ENCODE data around the gene DNAJC13. TPM values are rescaled to one million over a fixed set of nuclear protein-coding genes. Genes with fewer than 3 reads are reported as not detected.

DNAJC13 gene
- polyA plus RNA-seq, 1 donor from 2014 or later: 9.9 TPM

DNA sequence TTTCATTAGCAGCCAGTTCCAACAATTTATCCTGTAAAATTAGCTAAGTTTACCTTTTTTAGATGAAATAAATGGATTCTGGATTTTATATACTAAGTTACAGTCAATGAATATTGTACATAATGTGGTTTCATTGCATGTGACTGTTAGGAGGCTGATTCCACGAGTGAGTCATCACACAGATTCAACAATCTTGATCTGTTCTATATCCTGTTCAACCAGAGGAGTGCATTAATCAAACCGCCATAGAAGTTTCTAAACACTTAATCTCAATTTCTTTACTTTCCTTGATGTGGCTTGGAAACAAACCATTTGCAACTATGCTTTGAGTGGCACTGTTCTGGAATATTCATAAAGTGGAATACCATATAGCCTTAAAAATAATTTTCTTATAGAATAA, 15.3 kb downstream of the DNAJC13 start:
- Mint-ChIP-seq H3K27ac (no peak overlapping the region), H3K4me1 (peaks cover 3 to 18% (median 4%) of the 10 kb centered on the region in 3 donors), H3K4me3 (no peak overlapping the region), H3K36me3 (peaks cover 6% of the 10 kb centered on the region), H3K9me3 (no peaks in the 10 kb centered on the region), H3K27me3 (no peaks in the 10 kb centered on the region)

GRCh38 chr3:132433121-132433520, 15.8 kb downstream of the DNAJC13 start:
- no peak overlapping the region for H3K4me3 Mint-ChIP-seq
- peak overlapping the region in 1 of 3 donors; percentile 31 for H3K27ac Mint-ChIP-seq
- no peaks in the 10 kb centered on the region for H3K9me3 Mint-ChIP-seq
- peaks cover 6% of the 10 kb centered on the region for H3K36me3 Mint-ChIP-seq
- H3K4me1 Mint-ChIP-seq: peaks cover 3 to 18% (median 4%) of the 10 kb centered on the region in 3 donors
- no peaks in the 10 kb centered on the region for H3K27me3 Mint-ChIP-seq

GRCh38 chr3:132435224-132435910, 18.1 kb downstream of the DNAJC13 start:
- no peaks in the 10 kb centered on the region for H3K9me3 Mint-ChIP-seq
- H3K4me3 Mint-ChIP-seq: no peak overlapping the region
- peaks cover 6% of the 10 kb centered on the region for H3K36me3 Mint-ChIP-seq
- no peak overlapping the region for H3K27ac Mint-ChIP-seq
- H3K27me3 Mint-ChIP-seq: no peaks in the 10 kb centered on the region
- H3K4me1 Mint-ChIP-seq: peaks cover 2 to 17% (median 3%) of the 10 kb centered on the region in 3 donors

DNA sequence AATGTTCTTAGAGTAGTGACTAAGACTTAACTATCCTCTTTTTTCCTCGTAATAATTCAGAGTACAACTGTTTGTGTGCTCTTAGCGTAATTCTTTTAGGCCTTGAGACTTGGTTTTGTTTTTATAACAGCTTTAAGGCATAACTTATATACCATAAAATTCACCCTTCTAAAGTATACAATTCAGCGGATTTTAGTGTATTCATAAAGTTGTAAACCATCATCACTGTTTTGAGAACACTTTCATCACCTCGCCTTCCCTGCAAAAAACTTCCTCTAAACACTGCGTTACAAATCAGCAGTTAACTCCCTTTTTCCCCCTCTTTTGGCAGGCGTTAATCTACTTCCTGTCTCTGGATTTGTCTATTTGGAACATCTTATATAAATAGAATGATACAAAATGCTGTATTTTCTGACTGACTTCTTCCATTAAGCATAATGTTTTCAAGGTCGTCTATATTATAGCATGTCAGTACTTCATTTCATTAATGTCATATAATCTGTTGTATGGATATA, 18.7 kb downstream of the DNAJC13 start:
- Mint-ChIP-seq H3K4me1 (peaks cover 2 to 11% (median 2%) of the 10 kb centered on the region in 3 donors), H3K27me3 (no peaks in the 10 kb centered on the region), H3K4me3 (no peak overlapping the region), H3K27ac (no peak overlapping the region), H3K36me3 (peaks cover 6% of the 10 kb centered on the region), H3K9me3 (no peaks in the 10 kb centered on the region)

DNA sequence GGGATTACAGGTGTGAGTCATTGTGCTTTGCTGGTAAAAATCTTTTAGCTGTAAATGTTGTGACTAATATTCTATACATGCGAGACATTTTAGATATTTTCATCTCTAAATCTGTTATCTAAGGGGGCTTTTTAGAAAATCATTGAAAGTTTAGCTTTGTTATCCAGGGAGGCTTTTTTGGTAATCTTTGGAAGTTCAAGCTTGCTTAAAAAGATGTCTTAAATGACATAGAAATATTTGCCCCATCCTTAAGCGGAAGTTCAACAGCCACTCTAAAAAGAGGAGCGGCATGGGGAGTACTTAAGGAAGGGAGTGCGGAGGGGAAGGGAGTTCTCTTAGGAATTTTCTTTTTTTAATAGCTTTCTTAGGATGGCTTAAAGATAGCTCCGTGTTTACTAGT, 26.1 kb downstream of the DNAJC13 start:
- no peaks in the 10 kb centered on the region for H3K36me3 Mint-ChIP-seq
- H3K27ac Mint-ChIP-seq: no peak overlapping the region
- peaks cover 9 to 11% (median 11%) of the 10 kb centered on the region in 3 donors for H3K4me1 Mint-ChIP-seq
- H3K9me3 Mint-ChIP-seq: no peaks in the 10 kb centered on the region
- H3K27me3 Mint-ChIP-seq: no peaks in the 10 kb centered on the region
- no peak overlapping the region for H3K4me3 Mint-ChIP-seq

- Mint-ChIP-seq H3K27ac (peak overlapping the region in 2 of 3 donors; percentile 19 to 46), H3K4me3 (no peak overlapping the region), H3K9me3 (no peaks in the 10 kb centered on the region), H3K27me3 (no peaks in the 10 kb centered on the region), H3K4me1 (peaks cover 7 to 11% (median 8%) of the 10 kb centered on the region in 3 donors), H3K36me3 (peaks cover 3% of the 10 kb centered on the region)
Measured at GRCh38 chr3:132444383-132444782, 27.1 kb downstream of the DNAJC13 start.

DNA sequence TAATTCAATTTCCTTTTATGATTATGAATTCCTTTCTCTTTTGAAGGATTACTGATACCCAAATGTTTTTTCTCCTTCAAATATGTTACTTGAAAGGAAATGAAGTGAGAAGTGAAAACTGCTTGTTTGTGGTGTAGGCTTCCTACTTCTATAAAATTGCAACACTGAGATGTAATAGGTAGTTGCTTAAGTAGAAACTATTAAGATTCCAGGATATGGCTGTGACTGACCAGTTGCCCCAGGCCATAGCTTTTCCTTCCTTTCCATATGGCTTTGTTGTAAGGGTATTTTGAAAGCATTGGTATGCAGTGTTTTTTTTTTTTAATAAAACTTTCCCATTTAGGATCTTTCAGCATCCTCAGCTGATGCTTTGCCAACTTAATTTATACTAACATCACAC, 28.5 kb downstream of the DNAJC13 start:
- peaks cover 7 to 11% (median 8%) of the 10 kb centered on the region in 3 donors for H3K4me1 Mint-ChIP-seq
- no peak overlapping the region for H3K27ac Mint-ChIP-seq
- H3K4me3 Mint-ChIP-seq: no peak overlapping the region
- H3K9me3 Mint-ChIP-seq: no peaks in the 10 kb centered on the region
- no peaks in the 10 kb centered on the region for H3K27me3 Mint-ChIP-seq
- H3K36me3 Mint-ChIP-seq: peaks cover 6% of the 10 kb centered on the region

DNA sequence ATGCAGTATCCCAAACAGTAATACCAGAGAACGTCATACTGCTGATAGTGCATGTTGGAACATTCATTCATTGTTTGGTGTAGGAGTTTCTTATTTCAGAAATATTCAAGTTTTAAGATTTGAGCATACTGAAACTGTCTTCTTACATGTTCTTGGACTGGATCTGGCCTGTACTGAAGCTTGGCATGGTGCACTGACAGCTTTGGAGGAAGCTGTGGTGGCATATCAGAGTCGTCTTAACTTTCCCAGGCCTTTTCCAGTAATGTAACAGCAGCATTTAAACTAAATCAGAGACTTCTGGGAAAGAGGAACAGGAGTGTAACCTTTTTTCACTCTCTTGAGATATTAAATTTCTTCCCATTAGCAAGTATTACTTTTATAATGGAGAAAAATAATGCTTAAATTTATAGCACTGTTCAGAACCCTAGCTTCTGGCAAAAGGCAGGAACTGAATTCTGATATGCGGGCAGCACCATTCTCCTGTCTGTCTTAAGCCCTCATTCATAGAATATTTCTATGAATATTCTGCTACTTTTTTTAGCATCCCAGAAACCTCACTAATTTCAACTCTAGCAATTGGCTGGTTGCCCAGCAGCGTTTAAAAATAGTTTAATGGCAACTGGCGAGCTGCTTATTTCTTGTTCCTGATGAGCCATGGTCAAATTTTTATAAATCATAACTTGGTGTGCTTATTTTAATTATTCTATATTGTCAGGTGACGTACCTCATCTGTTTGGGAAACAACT, 31.1 kb downstream of the DNAJC13 start:
- H3K4me1 Mint-ChIP-seq: peaks cover 4 to 9% (median 5%) of the 10 kb centered on the region in 3 donors
- peaks cover 8% of the 10 kb centered on the region for H3K36me3 Mint-ChIP-seq
- no peaks in the 10 kb centered on the region for H3K9me3 Mint-ChIP-seq
- H3K27ac Mint-ChIP-seq: no peak overlapping the region
- H3K27me3 Mint-ChIP-seq: no peaks in the 10 kb centered on the region
- no peak overlapping the region for H3K4me3 Mint-ChIP-seq

GRCh38 chr3:132456136-132456535, 38.8 kb downstream of the DNAJC13 start:
- Mint-ChIP-seq H3K27ac (no peak overlapping the region), H3K4me1 (peaks cover 0 to 2% (median 0%) of the 10 kb centered on the region in 3 donors), H3K9me3 (no peaks in the 10 kb centered on the region)

DNA sequence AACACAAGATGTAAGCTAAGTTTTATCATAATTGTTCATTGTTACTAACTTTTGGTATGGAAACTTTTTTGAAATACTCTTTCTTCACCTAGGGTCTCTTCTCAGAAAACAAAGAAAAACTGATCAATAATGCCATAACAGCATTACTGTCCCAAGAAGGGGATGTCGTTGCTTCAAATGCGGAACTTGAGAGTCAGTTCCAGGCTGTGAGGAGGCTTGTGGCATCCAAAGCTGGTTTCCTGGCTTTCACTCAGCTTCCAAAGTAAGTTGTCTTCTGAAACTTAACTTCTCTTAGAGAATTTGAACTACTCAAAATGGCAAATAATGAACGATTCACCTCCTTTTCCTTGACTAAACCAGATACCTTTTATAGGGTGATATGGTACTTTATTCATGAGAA, 39.3 kb downstream of the DNAJC13 start:
- no peaks in the 10 kb centered on the region for H3K9me3 Mint-ChIP-seq
- H3K4me1 Mint-ChIP-seq: peaks cover 0 to 2% (median 0%) of the 10 kb centered on the region in 3 donors
- H3K36me3 Mint-ChIP-seq: peaks cover 11% of the 10 kb centered on the region
- peak overlapping the region in 1 of 3 donors; percentile 5 for H3K27ac Mint-ChIP-seq
- no peaks in the 10 kb centered on the region for H3K27me3 Mint-ChIP-seq
- H3K4me3 Mint-ChIP-seq: no peak overlapping the region

More at GRCh38 chr3:132456136-132456535, 38.8 kb downstream of the DNAJC13 start:
- H3K36me3 Mint-ChIP-seq: peaks cover 11% of the 10 kb centered on the region
- no peak overlapping the region for H3K4me3 Mint-ChIP-seq
- H3K27me3 Mint-ChIP-seq: no peaks in the 10 kb centered on the region

DNA sequence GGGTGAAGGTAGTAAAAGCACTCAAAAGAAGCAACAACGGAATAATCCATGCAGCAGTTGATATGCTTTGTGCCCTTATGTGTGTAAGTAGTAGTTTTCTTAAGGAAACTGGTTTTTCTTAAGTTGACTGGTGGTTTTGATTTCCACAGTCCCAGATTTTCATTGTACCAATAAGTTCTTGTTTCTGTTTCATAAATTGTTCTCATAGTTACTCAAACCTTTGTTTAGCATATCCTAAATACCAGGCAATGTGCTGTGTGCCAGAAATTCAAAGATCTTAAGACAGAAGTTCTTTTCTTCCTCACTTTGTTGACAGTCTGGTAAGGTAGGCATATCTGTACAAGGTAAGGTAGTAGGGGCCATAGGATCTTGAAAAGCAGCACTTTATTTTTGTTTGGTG, 40.0 kb downstream of the DNAJC13 start:
- Mint-ChIP-seq H3K27me3 (no peaks in the 10 kb centered on the region), H3K36me3 (peaks cover 11% of the 10 kb centered on the region), H3K4me3 (no peak overlapping the region), H3K9me3 (no peaks in the 10 kb centered on the region), H3K27ac (no peak overlapping the region), H3K4me1 (peaks cover 0 to 2% (median 0%) of the 10 kb centered on the region in 3 donors)

- no peaks in the 10 kb centered on the region for H3K27me3 Mint-ChIP-seq
- no peak overlapping the region for H3K27ac Mint-ChIP-seq
- no peaks in the 10 kb centered on the region for H3K9me3 Mint-ChIP-seq
- peaks cover 13% of the 10 kb centered on the region for H3K36me3 Mint-ChIP-seq
- H3K4me3 Mint-ChIP-seq: no peak overlapping the region
- H3K4me1 Mint-ChIP-seq: peaks cover 0 to 2% (median 0%) of the 10 kb centered on the region in 3 donors
Measured at GRCh38 chr3:132459551-132459950, 42.2 kb downstream of the DNAJC13 start.

DNA sequence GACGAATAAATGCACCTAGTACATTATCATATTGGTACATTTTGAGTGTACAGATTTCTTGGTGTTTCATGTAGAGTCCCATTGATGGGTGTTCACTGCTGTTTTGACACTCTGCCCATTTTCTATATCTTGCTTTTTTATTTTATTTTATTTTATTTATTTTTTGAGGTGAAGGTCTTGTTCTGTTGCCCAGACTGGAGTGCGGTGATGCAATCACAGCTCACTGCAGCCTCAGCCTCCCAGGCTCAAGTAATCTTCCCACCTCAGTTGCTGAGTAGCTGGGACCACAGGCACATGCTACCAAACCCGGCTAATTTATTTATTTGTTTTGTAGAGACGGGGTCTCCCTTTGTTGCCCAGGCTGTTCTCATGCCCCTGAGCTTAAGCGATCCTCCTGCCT, 44.2 kb downstream of the DNAJC13 start:
- H3K36me3 Mint-ChIP-seq: peaks cover 8% of the 10 kb centered on the region
- H3K4me1 Mint-ChIP-seq: peaks cover 0 to 2% (median 0%) of the 10 kb centered on the region in 3 donors
- H3K27ac Mint-ChIP-seq: no peak overlapping the region
- no peaks in the 10 kb centered on the region for H3K9me3 Mint-ChIP-seq
- no peak overlapping the region for H3K4me3 Mint-ChIP-seq
- no peaks in the 10 kb centered on the region for H3K27me3 Mint-ChIP-seq

DNA sequence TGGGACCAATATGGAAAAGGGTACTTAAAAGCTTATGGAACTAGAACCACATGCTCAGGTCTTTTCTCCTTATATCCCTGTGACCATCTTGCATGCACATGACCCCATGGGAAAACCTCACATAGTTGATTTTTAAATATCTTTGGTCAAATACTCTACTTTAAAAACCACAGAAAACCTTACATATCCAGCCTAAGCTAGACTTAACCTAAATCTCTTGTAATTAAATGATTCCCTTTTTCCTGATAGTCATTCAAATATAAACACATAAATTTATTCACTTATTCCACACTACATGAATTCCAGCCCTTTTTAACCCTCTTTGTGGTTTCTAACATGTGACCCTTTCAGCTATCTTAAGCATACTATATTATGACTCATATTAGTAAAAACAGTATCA, 46.8 kb downstream of the DNAJC13 start:
- Mint-ChIP-seq H3K4me3 (no peak overlapping the region), H3K27ac (peak overlapping the region in 1 of 3 donors; percentile 2), H3K36me3 (peaks cover 8% of the 10 kb centered on the region), H3K4me1 (no peaks in the 10 kb centered on the region), H3K9me3 (no peaks in the 10 kb centered on the region), H3K27me3 (no peaks in the 10 kb centered on the region)

GRCh38 chr3:132469326-132469725, 52.0 kb downstream of the DNAJC13 start:
- H3K4me1 Mint-ChIP-seq: no peaks in the 10 kb centered on the region
- no peaks in the 10 kb centered on the region for H3K27me3 Mint-ChIP-seq
- H3K36me3 Mint-ChIP-seq: peaks cover 11% of the 10 kb centered on the region
- H3K4me3 Mint-ChIP-seq: no peak overlapping the region
- no peaks in the 10 kb centered on the region for H3K9me3 Mint-ChIP-seq
- H3K27ac Mint-ChIP-seq: no peak overlapping the region

All from IgD-negative memory B cell (primary cell).